Measurements from ENCODE around the gene NLGN3.

NLGN3 gene

DNA sequence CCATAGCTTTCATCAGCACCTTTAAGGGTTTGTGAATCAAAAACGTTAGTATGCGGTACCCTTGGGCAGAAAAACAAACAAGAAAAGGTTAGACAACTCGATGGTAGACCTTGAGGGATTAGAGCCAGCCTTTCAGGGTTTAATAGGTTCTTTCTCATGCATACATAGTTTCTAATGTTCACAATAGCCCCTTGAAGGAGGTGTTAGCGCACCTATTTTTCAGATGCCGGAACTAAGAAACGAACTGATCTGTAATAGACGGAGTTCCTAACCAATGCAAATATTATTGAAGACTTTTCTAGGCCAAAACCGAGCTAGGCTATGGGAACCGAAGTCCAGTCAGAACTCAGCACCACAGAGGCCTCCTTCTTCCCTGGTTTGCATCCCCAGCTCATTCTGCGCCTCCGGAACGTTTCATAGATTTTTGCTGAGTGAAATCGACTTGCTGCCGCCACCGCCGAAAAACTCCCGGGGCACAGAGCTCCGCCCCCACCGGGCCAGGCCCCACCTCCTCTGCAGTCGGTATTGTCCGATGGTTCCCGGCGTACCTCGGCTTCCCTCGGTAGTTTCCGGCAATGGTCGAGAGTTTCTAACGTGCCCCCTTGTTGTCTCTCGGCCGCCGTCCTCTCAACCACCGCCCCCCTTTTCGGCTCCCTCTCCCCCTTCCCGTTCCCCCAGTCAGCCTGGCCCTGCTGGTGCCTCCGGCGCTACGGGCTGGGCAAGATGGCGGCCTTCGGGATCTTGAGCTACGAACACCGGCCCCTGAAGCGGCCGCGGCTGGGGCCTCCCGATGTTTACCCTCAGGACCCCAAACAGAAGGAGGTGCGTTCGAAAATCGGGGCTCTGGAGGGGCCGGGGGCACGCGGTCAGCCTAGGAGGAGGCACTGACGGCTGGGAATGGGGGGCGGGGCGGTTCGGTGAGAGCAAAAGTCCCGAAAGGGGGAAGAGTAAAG lies 26.3 kb upstream of the NLGN3 start, which contains the start of gene MED12:
Gene MED12 (plus strand): TSS at position 565 of the 953 bp plus-strand sequence. CDS start 159 bp downstream, at position 724.
- DNase-seq (ENCODE audit: low read depth), result peak; percentile 65

DNA sequence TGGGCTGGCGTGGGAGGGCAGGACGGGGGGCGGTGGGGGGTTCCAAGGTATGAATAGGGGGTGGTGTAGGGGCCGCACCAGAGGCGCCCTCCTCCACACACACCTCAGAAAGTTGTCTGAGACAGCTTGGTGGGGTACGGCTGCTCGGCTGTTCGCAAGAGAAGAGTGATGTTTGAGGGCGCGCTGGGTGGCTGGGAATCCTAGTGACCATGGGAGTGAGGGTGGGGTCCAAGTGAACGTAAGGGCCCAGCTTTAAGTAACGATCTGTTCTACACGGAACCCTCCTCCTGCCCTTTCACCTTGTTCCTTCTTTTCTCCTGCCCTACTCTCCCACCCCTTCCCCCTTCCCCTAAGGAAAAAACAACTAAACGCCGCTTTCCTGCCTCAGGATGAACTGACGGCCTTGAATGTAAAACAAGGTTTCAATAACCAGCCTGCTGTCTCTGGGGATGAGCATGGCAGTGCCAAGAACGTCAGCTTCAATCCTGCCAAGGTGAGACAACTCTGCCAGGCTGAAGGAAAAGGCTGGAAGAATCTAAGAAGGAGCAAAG lies 25.6 kb upstream of the NLGN3 start:
- DNase-seq (ENCODE audit: low read depth), result no peak

DNA sequence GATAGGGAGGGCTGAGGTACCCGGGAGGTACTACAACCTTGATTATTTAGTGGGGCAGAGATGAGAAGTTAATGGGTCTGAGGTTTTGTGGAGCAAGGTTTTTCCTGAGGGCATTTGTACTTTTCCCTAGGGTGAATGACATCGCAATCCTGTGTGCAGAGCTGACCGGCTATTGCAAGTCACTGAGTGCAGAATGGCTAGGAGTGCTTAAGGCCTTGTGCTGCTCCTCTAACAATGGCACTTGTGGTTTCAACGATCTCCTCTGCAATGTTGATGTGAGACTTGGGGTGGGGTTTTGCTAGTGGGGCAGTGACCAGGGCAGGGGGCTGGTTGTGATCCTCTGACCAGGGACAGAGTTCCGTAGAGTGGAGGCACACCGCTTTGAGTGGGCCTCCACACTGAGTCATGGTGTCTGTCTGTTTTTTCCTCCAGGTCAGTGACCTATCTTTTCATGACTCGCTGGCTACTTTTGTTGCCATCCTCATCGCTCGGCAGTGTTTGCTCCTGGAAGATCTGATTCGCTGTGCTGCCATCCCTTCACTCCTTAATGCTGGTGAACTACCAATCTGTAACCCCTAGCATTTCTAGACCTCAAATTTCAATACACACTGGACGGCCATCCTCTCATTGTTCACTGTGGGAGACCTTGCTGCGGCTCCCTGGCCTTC lies 16.3 kb upstream of the NLGN3 start:
- DNase-seq (ENCODE audit: low read depth), result no peak

DNA sequence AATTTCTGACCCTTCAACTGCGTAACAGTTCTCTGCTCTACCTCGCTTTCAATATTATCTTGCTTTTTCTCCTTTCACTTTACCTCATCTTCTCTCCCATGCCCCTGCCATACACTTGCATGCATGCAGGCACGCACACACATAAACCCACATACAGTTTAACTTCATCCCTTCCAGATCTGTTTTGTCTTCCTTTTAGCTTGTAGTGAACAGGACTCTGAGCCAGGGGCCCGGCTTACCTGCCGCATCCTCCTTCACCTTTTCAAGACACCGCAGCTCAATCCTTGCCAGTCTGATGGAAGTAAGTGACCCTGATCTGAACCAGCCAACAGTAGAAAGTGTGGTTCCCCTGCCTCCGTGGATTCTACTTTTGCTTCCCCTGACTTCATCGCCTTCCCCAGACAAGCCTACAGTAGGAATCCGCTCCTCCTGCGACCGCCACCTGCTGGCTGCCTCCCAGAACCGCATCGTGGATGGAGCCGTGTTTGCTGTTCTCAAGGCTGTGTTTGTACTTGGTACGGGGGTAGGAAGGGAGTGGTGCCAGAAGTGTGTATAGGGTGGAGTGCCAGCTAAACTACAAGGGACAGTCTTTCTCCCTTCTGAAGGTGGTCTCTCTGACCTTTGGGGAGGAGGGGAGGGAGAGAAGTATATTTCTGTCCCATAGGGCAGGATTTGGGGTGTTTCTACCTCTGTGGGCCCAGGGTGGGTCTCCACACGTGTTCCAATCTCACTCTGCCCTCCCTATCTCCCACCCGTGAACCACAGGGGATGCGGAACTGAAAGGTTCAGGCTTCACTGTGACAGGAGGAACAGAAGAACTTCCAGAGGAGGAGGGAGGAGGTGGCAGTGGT lies 15.5 kb upstream of the NLGN3 start:
- peak; percentile 62 for DNase-seq (ENCODE audit: low read depth)

DNA sequence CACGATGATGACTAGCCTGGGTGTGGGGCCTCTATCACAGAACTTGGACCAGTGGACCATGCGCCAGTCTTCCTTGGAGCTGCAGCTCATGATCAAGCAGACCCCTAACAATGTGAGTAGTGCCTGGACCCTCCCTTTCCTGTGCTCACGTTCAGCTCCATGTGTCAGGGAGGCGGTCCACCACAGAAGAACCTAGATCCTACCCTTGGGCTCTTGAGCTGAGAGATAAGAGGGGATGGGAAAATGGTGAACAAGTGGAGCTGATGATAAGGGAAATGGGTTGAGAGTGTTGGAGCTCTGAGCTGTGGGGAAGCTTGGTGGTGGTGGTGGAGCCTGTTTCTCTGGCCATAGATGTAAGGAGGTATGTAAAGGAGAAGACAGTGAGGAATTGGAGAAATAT lies 13.1 kb upstream of the NLGN3 start:
- DNase-seq (ENCODE audit: low read depth), result no peak

DNA sequence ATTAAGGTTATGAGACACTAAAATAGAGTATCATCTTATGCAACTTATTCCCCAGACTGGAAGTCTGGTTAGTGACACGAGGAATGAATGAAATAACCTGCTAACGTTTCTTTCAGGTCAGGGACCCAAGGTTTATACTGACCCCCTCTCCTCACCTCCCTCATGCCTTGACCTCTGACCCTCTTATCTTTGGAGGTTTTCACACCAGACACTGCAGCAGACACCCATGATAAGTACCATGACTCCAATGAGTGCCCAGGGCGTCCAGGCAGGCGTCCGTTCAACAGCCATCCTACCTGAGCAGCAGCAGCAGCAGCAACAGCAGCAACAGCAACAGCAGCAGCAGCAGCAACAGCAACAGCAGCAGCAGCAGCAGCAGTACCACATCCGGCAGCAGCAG lies 4.2 kb upstream of the NLGN3 start:
- DNase-seq (ENCODE audit: low read depth), result no peak

DNA sequence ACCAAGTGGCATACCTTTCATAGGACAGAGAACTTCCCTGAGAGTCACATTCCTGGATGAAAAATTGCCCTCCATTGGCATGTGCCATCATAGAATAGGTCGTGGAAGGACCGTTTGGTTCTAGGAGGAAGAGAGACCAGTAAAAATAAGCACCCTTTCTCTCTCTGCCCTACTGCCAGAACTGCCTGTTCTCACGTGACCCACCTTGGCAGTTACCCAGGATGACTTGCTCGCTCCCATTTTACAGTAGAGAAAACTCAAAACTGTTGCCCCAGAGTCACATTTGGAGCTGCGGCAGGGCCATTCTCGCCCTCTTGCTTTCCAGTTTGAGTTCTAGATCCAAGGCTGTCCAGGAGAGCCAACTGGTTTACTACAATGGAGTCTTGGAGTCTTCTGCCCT lies 1.1 kb upstream of the NLGN3 start:
- no peak for DNase-seq (ENCODE audit: low read depth)

DNA sequence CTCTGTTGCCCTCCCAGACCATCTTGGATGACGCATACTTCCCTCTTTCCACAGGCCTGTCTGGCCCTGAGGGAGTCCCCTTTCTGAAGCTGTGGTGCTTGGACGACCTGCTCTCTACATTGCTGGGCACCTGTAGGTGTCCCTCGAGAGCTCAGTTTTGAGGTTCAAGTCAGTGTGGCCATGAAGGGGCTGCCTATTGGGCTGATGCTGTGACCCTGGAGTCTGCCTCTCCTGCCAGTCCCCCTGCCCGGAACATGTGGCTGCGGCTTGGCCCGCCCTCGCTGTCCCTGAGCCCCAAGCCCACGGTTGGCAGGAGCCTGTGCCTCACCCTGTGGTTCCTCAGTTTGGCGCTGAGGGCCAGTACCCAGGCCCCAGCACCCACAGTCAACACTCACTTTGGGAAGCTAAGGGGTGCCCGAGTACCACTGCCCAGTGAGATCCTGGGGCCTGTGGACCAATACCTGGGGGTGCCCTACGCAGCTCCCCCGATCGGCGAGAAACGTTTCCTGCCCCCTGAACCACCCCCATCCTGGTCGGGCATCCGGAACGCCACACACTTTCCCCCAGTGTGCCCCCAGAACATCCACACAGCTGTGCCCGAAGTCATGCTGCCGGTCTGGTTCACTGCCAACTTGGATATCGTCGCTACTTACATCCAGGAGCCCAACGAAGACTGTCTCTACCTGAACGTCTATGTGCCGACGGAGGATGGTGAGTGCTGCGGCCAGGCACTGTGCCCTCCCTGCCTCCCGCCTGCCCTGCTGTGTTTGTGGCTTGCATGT lies 3.0 kb downstream of the NLGN3 start:
- no peak for DNase-seq (ENCODE audit: low read depth)

DNA sequence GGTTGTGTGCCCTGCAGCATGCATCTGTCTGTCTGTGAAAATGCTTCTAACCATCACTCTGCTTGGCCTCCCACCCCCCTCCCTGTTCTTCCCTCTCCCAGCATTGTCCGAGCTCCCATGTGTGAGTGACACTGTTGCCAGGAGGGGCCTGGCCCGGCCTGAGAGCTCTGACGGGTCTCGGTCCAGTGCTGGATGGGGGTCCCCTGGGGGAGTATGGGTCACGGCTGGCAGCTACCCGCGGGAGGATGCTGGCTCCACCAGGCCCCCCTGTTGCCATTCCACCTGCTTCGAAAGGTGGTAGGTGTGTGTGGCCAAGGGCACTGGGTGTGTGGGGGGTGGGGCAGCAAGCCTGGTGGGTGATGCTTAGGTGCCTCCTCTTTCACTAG lies 3.6 kb downstream of the NLGN3 start:
- DNase-seq (ENCODE audit: low read depth), result no peak

DNA sequence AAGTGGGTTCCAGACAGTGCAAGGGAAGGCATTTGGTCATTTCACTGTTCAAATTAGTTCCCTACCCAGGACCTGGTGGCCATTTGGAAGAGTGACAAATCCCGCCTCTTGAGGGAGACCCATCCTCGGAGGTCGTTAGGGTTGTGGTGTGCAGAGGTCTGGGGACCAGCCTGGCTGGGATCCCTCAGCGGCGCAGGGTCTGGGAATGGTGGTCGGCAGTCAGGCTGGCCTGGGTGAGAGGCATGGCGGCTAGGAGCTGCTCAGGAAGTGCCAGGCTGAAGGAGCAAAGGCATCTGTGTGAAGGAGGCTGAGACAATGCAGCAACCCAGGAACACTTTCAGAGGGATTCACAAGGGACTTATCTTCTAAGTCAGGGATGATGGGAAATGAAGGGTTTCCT lies 6.7 kb downstream of the NLGN3 start:
- no peak for DNase-seq (ENCODE audit: low read depth)

DNA sequence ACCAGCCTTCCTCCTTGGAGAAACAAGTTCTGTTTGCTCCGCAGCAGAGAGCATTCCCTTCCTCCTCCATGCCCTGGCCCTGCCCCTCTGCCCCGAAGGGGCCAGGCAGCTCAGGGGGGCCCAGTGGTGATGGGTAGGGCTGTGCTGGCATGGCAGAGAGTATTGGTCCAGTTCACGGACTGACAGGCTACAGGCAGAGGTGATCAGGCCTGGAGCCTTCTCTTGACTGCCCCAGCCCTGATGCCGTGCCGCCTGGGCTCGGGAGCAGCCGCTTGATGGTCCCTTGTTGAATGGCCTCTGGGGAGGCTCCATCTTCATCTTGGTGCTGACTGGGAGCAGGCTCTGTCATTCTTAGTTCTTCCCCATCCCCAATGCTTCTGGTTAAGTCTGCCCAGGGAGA lies 9.6 kb downstream of the NLGN3 start:
- DNase-seq (ENCODE audit: low read depth), result no peak

DNA sequence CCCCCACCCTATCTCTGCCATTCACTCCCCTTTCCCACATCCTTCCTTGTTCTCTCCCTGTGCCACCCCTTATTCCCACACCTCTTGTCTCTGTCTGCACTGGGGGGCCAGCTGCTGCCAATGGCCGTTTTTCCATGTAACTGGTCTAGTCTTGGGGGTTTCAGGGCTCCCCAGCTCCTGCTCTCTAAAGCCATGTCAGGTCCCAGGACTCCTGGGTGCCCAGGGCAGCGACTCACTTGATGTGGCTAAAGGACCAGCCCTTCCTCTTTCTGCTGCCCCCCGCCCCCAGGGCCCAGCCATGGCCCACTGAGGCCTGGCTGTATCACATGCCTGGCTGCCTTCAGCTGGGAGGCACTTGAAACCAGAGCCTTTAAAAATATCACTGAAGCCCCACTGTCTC lies 10.0 kb downstream of the NLGN3 start:
- no peak for DNase-seq (ENCODE audit: low read depth)

DNA sequence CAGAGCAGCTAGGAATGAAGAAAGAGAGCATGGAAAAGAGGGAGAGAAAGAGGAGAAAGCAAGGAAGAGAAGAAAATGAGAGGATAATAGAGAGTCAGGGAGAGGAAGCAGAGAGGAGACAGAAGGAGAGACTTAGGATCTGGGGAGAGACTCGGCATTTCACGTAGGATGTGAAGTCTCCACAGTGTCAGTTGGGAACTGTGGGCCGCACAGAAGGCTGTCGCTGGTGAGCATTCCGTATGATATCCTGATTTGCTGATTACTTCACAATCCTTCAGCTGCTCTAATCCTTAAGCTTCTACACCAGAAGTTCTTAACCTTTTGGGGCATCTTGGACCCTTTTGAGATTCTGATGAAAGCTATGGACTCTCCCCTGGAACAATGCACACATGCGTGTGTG lies 14.0 kb downstream of the NLGN3 start:
- no peak for DNase-seq (ENCODE audit: low read depth)

DNA sequence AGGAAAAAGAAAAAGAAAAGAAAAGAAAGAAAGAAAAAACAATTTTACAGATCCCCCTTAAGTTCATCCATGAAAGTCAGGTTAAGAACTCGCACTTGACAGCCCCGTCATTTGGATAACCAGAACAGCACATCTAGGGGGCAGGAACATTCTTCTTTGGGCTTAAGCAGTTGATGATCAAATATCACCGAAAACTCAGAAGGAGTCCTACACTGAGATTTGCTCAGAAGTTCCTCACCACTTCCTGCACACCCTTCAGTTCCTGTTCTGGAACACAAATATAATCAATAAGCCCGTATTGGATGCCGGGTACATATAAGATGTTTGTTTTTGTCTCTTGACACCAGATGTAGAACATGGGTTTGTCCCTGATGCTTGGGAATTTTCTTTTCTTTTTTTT lies 14.7 kb downstream of the NLGN3 start:
- no peak for DNase-seq (ENCODE audit: low read depth)

DNA sequence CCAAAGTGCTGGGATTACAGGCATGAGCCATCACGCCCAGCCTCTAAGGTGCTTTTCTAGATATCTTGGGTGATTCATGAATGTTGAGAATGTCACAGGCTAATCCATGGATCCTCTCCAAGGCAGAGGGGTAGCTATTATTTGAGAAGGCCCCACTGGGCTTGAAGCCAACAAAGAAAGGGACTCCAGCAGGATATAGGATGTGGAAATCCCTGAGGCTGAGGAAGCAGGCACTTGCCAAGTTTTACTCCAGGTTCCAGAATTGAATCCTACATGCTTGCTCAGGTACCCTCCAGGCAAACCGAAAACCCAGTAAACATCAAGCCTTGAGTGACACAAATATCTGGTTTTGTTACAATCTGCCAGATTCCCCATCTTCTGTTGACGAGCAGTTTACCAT lies 15.8 kb downstream of the NLGN3 start:
- no peak for DNase-seq (ENCODE audit: low read depth)

DNA sequence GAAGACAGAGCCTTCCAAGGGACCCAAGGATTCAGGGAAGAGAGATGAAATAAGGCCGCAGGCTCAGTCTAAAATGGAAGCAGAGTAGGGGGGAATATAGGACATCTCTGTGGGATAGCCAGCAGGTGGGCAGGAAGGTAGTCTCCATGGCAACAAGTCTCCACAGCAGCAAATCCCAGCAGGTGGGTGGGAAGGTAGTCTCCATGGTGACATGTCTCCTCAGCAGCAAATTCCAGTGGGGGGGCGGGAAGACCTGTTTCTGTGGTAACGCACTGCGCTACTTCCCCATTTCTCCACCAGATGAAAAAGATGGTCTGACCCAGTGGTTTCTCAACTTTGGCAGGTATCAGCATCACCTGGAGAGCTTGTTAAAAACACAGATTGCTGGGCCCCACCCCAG lies 18.3 kb downstream of the NLGN3 start:
- no peak for DNase-seq (ENCODE audit: low read depth)

DNA sequence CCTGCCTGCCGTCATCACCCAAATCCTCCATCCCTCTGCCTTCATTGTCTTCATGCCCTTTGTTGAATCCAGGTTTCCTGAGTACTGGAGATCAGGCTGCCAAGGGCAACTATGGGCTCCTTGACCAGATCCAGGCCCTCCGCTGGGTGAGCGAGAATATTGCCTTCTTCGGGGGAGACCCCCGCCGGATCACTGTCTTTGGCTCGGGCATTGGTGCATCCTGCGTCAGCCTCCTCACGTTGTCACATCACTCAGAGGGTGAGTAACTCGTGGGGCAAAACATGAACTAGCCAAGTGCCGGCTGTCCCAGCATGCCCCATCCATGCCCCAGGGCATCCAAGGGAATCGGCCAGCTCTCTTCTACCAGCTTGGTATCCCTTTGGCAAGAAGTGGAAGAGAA lies 19.4 kb downstream of the NLGN3 start:
- no peak for DNase-seq (ENCODE audit: low read depth)

DNA sequence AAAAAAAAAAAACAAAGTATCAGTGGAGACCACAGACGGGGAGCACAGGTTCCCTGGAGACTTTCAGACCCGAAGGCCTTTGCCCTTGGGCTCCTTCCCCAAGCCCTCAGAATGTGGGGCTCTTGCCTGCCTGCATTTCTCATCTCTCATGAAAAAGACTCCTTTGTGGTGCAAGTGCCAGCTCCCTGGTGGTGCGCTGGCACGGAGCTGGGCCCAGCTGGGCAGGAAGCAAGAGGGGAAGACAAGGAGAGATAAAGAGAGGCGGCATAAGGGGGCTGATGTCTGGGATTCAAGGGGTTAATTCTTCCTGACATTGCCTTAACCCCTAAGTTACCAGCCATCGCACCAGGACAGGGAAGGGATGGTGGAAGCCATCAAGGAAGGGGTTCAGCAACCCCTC lies 21.8 kb downstream of the NLGN3 start:
- DNase-seq (ENCODE audit: low read depth), result no peak

DNA sequence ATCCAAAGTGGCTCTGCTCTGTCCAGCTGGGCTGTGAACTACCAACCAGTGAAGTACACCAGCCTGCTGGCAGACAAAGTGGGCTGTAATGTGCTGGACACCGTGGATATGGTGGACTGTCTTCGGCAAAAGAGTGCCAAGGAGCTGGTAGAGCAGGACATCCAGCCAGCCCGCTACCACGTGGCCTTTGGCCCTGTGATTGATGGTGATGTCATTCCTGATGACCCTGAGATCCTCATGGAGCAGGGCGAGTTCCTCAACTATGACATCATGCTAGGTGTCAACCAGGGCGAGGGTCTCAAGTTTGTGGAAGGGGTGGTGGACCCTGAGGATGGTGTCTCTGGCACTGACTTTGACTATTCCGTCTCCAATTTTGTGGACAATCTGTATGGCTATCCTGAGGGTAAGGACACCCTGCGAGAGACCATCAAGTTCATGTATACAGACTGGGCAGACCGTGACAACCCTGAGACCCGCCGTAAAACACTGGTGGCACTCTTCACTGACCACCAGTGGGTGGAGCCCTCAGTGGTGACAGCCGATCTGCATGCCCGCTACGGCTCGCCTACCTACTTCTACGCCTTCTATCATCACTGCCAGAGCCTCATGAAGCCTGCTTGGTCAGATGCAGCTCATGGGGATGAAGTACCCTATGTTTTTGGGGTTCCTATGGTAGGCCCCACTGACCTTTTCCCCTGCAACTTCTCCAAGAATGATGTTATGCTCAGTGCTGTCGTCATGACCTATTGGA lies 22.6 kb downstream of the NLGN3 start:
- DNase-seq (ENCODE audit: low read depth), result no peak

DNA sequence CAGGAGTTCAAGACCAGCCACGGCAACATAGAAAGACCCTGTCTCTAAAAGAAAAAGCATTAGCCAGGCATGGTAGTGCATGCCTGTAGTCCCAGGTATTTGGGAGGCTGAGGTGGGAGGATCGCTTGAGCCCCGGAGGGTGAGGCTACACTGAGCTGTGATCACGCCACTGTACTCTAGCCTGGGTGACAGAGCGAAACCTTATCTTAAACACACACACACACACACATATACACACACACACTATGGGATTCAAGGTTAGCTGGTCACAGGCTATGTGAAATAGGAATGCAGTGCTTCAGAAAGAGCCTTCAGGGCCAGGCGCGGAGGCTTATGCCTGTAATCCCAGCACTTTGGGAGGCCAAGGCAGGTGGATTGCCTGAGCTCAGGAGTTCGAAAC lies 23.5 kb downstream of the NLGN3 start:
- DNase-seq (ENCODE audit: low read depth), result no peak

DNA sequence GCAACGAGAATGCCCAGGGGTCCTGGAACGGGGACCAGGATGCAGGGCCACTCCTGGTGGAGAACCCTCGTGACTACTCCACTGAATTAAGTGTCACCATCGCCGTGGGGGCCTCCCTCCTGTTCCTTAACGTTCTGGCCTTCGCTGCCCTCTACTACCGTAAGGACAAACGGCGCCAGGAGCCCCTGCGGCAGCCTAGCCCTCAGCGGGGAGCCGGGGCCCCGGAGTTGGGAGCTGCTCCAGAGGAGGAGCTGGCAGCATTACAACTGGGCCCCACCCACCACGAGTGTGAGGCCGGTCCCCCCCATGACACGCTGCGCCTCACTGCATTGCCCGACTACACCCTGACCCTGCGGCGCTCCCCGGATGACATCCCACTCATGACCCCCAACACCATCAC lies 24.9 kb downstream of the NLGN3 start:
- DNase-seq (ENCODE audit: low read depth), result no peak
